PC-9 (cell line): ENCODE data around the gene WFDC2.

Experiments used
- EZH2 ChIP-seq: fragments of 200-600 bp; sonication (generic); IDR thresholded peaks from 2 replicates; pipeline ENCODE4 v1.8.0; 2017; ENCODE audit warnings: antibody characterized with exemption, low read depth
- TF ChIP-seq, protein P1 (sequence below): fragments of 200-600 bp; sonication (generic); conservative IDR thresholded peaks from 2 replicates; pipeline ENCODE4 v1.6.1; 2017; ENCODE audit warnings: mixed run types, antibody characterized with exemption, mild to moderate bottlenecking, moderate library complexity

DNA sequence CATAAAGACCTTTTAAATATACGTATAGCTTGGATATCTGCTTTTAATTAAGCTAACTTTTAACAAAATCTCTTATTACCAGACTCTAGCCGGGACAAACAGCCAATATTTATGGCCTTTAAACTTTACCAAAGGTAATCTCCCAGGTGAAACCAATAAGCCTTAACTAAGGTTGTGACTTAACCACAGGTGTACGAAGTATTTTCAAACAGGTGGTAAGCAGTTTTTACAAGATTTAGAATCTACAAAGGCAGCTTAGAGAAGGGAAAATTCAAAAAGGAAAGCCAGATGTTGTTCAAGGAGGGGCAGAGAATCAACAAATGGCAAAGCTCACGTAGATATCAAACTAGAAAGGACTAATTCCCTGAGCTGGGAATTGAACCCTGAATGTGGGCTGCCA lies 15.8 kb downstream of the WFDC2 start:
- TF ChIP-seq, protein P1, sequence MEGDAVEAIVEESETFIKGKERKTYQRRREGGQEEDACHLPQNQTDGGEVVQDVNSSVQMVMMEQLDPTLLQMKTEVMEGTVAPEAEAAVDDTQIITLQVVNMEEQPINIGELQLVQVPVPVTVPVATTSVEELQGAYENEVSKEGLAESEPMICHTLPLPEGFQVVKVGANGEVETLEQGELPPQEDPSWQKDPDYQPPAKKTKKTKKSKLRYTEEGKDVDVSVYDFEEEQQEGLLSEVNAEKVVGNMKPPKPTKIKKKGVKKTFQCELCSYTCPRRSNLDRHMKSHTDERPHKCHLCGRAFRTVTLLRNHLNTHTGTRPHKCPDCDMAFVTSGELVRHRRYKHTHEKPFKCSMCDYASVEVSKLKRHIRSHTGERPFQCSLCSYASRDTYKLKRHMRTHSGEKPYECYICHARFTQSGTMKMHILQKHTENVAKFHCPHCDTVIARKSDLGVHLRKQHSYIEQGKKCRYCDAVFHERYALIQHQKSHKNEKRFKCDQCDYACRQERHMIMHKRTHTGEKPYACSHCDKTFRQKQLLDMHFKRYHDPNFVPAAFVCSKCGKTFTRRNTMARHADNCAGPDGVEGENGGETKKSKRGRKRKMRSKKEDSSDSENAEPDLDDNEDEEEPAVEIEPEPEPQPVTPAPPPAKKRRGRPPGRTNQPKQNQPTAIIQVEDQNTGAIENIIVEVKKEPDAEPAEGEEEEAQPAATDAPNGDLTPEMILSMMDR, result no peak
- no peak for TF ChIP-seq EZH2
